Naive B cell (primary cell): ENCODE measurements around the gene ANXA11. TPM values are rescaled to one million over a fixed set of nuclear protein-coding genes. Genes with fewer than 3 reads are reported as not detected.

Experiments used
- ATAC-seq, 2 donors: fragments of 150-1000 bp; cut with Tn5 transposase; 2 replicates each; pipeline ENCODE4 v1.10.0; 2021; ENCODE audit warnings: low read depth in 2 of 2, mild to moderate bottlenecking in 2 of 2, moderate library complexity in 2 of 2
- DNase-seq: peaks from one replicate; pipeline ENCODE4 v3.0.0; 2022
- H3K27ac Mint-ChIP-seq, 6 donors: one replicate each; pipeline ENCODE4 v1.8.0; 2020 to 2022; ENCODE audit warnings: mild to moderate bottlenecking in 6 of 6, mixed read lengths in 6 of 6, moderate library complexity in 5 of 6, inconsistent platforms in 2 of 6
- H3K27me3 Mint-ChIP-seq, 3 donors: one replicate each; pipeline ENCODE4 v1.8.0; 2021 to 2022; ENCODE audit warnings: mixed read lengths in 3 of 3, mild to moderate bottlenecking in 1 of 3
- H3K36me3 Mint-ChIP-seq, 2 donors: one replicate each; pipeline ENCODE4 v1.8.0; 2020 to 2022; ENCODE audit warnings: mixed read lengths in 2 of 2, inconsistent platforms in 1 of 2, mild to moderate bottlenecking in 1 of 2
- H3K4me1 Mint-ChIP-seq, 3 donors: one replicate each; pipeline ENCODE4 v1.8.0; 2020 to 2022; ENCODE audit warnings: mixed read lengths in 3 of 3, inconsistent platforms in 1 of 3, mild to moderate bottlenecking in 1 of 3, moderate library complexity in 1 of 3
- H3K4me3 Mint-ChIP-seq, 8 donors: one replicate each; pipeline ENCODE4 v1.8.0; 2020 to 2022; ENCODE audit warnings: mild to moderate bottlenecking in 8 of 8, mixed read lengths in 8 of 8, moderate library complexity in 8 of 8, inconsistent platforms in 2 of 8
- H3K9me3 Mint-ChIP-seq, 7 donors: one replicate each; pipeline ENCODE4 v1.8.0; 2020 to 2022; ENCODE audit warnings: mixed read lengths in 7 of 7, mild to moderate bottlenecking in 5 of 7, inconsistent platforms in 2 of 7, moderate library complexity in 1 of 7
- polyA plus RNA-seq, 6 donors: library from polyadenylated mRNA; unstranded; fragments of 300-500 nt; fragmentation: Illumina TruSeq; gene quantifications; one replicate each; pipeline ENCODE4 v1.2.3, GENCODE V29; 2021; ENCODE audit warnings: low read depth in 6 of 6

Gene ANXA11
- polyA plus RNA-seq, 6 donors from 2014 or later, result 146 to 167 (median 157) TPM

- no peak overlapping the region for H3K4me3 Mint-ChIP-seq
- H3K4me1 Mint-ChIP-seq, result peaks cover 46 to 78% (median 66%) of the 10 kb centered on the region in 3 donors
- peak overlapping the region in 4 of 6 donors; percentile 2 to 72 (median 44) for H3K27ac Mint-ChIP-seq
- peaks cover 0 to 6% (median 0%) of the 10 kb centered on the region in 7 donors for H3K9me3 Mint-ChIP-seq
- no peak for DNase-seq
- ATAC-seq, result no peak
- H3K36me3 Mint-ChIP-seq, result peaks cover 8 to 13% of the 10 kb centered on the region in 2 donors
- H3K27me3 Mint-ChIP-seq, result no peaks in the 10 kb centered on the region
Observed at GRCh38 chr10:80194373-80195045, 10.8 kb downstream of the ANXA11 start.

DNA sequence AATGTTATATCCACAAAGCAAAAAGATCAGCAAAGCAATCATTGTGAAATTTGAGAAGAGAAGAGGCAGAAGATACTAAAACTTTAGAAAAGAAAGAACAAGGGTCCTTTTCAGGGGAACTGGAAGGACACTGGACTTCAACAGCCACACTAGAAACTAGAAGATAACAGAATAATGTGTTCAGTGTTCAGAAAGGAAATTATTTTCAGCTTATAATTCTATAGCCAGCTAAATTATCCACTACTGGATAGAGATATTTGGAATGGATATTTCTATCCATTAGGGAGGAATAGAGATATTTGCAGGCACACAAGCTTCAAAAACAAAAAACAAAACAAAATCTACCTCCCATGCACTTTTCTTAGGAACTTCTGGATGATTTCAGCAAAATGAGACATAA, 12.8 kb downstream of the ANXA11 start:
- ATAC-seq (no peak), DNase-seq (no peak)
- H3K4me3 Mint-ChIP-seq, result peak overlapping the region in 3 of 8 donors; percentile 59 to 70 (median 69)
- peak overlapping the region in 4 of 6 donors; percentile 66 to 89 (median 78) for H3K27ac Mint-ChIP-seq
- peaks cover 8 to 10% of the 10 kb centered on the region in 2 donors for H3K36me3 Mint-ChIP-seq
- H3K4me1 Mint-ChIP-seq, result peaks cover 55 to 78% (median 77%) of the 10 kb centered on the region in 3 donors
- H3K27me3 Mint-ChIP-seq, result no peaks in the 10 kb centered on the region
- H3K9me3 Mint-ChIP-seq, result peaks cover 0 to 6% (median 0%) of the 10 kb centered on the region in 7 donors

DNA sequence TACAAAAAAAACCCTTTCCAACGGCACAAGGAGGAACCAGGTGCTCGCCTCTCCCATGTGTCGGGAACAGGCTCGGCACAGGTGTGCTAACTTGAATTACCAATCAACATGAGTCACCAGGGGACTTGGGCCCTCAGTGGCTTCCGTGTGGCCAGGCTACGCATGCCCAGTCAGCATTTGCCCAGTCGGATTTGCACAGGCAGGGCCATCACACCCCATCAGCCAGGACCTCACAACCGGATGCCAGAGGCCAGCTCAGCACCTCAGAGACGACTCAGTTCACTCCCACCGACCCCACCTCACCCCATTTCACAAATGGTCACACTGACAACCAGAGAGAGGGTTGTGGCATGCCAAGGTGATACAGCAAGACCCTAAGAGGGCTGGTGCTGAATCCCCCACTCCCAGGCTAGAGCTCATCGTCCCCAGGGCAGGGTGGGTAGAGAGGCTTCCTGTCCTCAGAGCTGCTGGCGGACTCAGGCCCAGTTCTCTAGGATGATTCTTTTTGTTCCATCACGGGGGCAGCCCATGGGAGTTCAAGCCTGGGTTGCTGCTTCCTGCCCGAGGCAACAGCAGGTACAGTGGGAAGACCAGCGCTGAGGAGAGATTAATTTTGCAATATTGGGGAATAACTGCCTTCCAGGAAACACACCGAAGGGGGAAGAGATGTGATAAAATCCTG, 13.6 kb downstream of the ANXA11 start:
- H3K9me3 Mint-ChIP-seq, result peaks cover 0 to 7% (median 0%) of the 10 kb centered on the region in 7 donors
- H3K4me1 Mint-ChIP-seq, result peaks cover 54 to 78% (median 77%) of the 10 kb centered on the region in 3 donors
- no peaks in the 10 kb centered on the region for H3K27me3 Mint-ChIP-seq
- ATAC-seq, result no peak
- peak overlapping the region in 5 of 8 donors; percentile 7 to 70 (median 50) for H3K4me3 Mint-ChIP-seq
- no peak for DNase-seq
- H3K36me3 Mint-ChIP-seq, result peaks cover 8 to 10% of the 10 kb centered on the region in 2 donors
- peak overlapping the region in 5 of 6 donors; percentile 34 to 94 (median 86) for H3K27ac Mint-ChIP-seq

GRCh38 chr10:80188713-80189112, 16.6 kb downstream of the ANXA11 start:
- DNase-seq (no peak), ATAC-seq (no peak)
- peak overlapping the region in 5 of 8 donors; percentile 44 to 80 (median 71) for H3K4me3 Mint-ChIP-seq
- peak overlapping the region; percentile 85 to 100 (median 98) for H3K27ac Mint-ChIP-seq
- peaks cover 5 to 7% of the 10 kb centered on the region in 2 donors for H3K36me3 Mint-ChIP-seq
- H3K27me3 Mint-ChIP-seq, result no peaks in the 10 kb centered on the region
- peaks cover 0 to 7% (median 0%) of the 10 kb centered on the region in 7 donors for H3K9me3 Mint-ChIP-seq
- peaks cover 67 to 78% (median 75%) of the 10 kb centered on the region in 3 donors for H3K4me1 Mint-ChIP-seq

DNA sequence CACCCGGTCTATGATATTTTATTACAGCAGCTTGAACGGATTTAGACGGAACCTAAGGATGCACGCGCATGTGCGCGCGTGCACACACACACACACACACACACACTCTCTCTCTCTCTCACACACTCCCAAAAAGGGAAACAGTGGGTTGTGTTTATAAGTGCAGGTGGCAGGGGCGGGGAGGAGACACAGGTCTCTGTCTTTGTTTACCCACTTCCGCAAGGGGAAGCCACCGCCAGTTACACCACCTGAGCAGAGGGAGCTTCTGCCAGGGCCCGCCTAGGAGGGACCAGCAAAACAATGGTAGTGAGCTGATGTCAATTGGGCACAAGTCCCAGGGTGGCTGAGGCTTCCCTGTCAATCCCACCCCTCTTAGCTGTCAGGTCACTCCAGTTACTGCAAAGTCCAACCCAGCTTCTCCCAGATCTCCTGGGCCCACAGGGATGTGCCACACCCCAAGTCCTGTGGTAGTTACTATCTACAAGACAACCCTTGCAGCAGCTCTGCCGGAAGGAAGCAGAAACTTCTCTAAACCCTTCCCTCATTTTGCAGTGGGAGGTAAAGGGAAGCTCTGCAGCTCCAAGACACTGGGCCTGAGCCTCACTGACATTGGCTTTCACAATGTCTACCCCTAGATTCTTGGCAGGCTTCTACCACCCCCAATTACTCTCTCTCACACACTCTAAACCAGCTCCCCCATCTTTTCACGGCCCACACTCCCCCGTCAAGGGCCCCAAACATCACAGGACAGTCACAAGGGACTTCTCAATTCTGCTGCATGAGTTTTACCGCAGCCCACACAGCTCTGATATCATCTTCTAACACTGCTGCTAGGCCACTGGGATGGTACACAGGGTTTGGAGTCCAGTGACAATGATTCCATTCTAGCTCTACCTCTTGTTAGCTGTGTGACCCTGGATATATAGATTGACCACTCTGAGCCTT, 17.6 kb downstream of the ANXA11 start:
- Mint-ChIP-seq H3K9me3 (peaks cover 0 to 6% (median 0%) of the 10 kb centered on the region in 7 donors), H3K4me3 (peak overlapping the region; percentile 43 to 90 (median 79)), H3K4me1 (peaks cover 70 to 86% (median 73%) of the 10 kb centered on the region in 3 donors), H3K36me3 (peaks cover 5 to 7% of the 10 kb centered on the region in 2 donors), H3K27ac (peak overlapping the region; percentile 85 to 100 (median 98)), H3K27me3 (no peaks in the 10 kb centered on the region)
- DNase-seq, result peak; percentile 89
- ATAC-seq, result peak; percentile 92 to 94

DNA sequence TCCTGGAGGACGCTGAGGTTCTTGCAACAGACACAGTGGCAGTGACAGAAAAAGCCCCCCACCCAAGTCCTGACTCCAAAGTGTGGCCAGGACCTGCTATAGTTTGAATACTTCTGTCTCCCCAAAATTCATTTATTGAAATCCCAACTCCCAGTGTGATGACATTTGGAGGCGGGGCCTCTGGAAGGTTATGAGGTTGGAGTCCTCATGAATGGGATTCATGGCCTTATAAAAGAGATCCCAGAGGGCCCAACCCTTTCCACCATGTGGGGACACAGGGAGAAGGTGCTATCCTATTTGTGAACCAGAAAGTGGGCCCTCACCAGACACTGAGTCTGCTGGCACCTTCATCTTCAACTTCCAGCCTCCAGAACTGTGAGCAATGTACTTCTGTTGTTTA, 18.3 kb downstream of the ANXA11 start:
- DNase-seq (no peak), ATAC-seq (no peak)
- peaks cover 0 to 3% (median 0%) of the 10 kb centered on the region in 7 donors for H3K9me3 Mint-ChIP-seq
- peak overlapping the region; percentile 85 to 100 (median 98) for H3K27ac Mint-ChIP-seq
- no peaks in the 10 kb centered on the region for H3K27me3 Mint-ChIP-seq
- peaks cover under 1 to 7% of the 10 kb centered on the region in 2 donors for H3K36me3 Mint-ChIP-seq
- H3K4me1 Mint-ChIP-seq, result peaks cover 69 to 81% (median 69%) of the 10 kb centered on the region in 3 donors
- H3K4me3 Mint-ChIP-seq, result peak overlapping the region; percentile 43 to 90 (median 79)

DNA sequence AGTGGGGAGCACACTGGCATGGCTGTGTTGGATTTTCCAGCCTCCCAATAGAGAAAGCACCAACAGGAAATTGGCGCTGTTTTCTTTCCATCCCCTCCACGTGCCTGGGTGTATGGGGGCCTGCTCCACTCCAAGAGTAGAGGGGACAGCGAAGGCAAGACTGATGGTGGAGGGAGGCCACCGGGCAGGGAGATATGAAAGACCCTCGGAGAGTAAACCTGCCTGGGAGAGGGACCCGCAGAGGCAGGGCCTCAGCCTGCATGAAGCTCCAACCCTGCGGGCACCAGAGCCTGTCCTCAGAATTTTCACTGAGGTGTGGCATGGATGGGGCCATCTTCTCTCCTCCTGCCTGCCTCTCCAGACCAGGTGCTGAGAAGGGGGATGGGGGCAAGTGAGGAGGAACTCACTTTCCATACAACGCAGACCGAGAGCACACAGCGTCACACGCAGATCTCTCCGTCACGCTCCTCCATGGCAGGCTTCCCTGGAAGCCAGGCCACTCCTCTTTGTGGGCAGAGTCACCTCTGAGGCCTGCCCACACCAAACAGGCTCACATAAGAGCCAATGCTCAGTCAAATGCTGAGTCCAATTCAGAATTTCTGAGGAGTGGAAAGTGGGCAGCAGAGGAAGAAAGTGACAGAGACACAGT, 18.8 kb downstream of the ANXA11 start:
- ATAC-seq, result no peak
- Mint-ChIP-seq H3K4me1 (peaks cover 63 to 81% (median 69%) of the 10 kb centered on the region in 3 donors), H3K9me3 (peaks cover 0 to 3% (median 0%) of the 10 kb centered on the region in 7 donors), H3K36me3 (peaks cover 0 to 7% of the 10 kb centered on the region in 2 donors), H3K27me3 (no peaks in the 10 kb centered on the region), H3K27ac (peak overlapping the region; percentile 75 to 100 (median 95)), H3K4me3 (peak overlapping the region in 6 of 8 donors; percentile 20 to 90 (median 79))
- DNase-seq, result no peak

- Mint-ChIP-seq H3K4me3 (peak overlapping the region in 6 of 8 donors; percentile 4 to 79 (median 50)), H3K27me3 (no peaks in the 10 kb centered on the region), H3K36me3 (peaks cover 0 to 7% of the 10 kb centered on the region in 2 donors), H3K27ac (peak overlapping the region; percentile 57 to 99 (median 86)), H3K4me1 (peaks cover 60 to 79% (median 68%) of the 10 kb centered on the region in 3 donors), H3K9me3 (peaks cover 0 to 3% (median 0%) of the 10 kb centered on the region in 7 donors)
- ATAC-seq (no peak), DNase-seq (no peak)
Observed at GRCh38 chr10:80185578-80186299, 19.6 kb downstream of the ANXA11 start.

GRCh38 chr10:80184291-80184690, 21.0 kb downstream of the ANXA11 start:
- no peak overlapping the region for H3K4me3 Mint-ChIP-seq
- H3K27ac Mint-ChIP-seq, result peak overlapping the region in 3 of 6 donors; percentile 11 to 61 (median 58)

GRCh38 chr10:80183436-80183835, 21.9 kb downstream of the ANXA11 start:
- peak overlapping the region in 1 of 6 donors; percentile 88 for H3K27ac Mint-ChIP-seq
- no peak for DNase-seq
- ATAC-seq, result no peak
- H3K4me1 Mint-ChIP-seq, result peaks cover 61 to 78% (median 66%) of the 10 kb centered on the region in 3 donors
- no peak overlapping the region for H3K4me3 Mint-ChIP-seq
- peaks cover 0 to 3% (median 0%) of the 10 kb centered on the region in 7 donors for H3K9me3 Mint-ChIP-seq
- H3K27me3 Mint-ChIP-seq, result no peaks in the 10 kb centered on the region
- peaks cover 0 to 7% of the 10 kb centered on the region in 2 donors for H3K36me3 Mint-ChIP-seq

More at GRCh38 chr10:80184291-80184690, 21.0 kb downstream of the ANXA11 start:
- Mint-ChIP-seq H3K36me3 (peaks cover 0 to 7% of the 10 kb centered on the region in 2 donors), H3K27me3 (no peaks in the 10 kb centered on the region), H3K4me1 (peaks cover 61 to 78% (median 68%) of the 10 kb centered on the region in 3 donors), H3K9me3 (peaks cover 0 to 3% (median 0%) of the 10 kb centered on the region in 7 donors)
- ATAC-seq (no peak), DNase-seq (no peak)

DNA sequence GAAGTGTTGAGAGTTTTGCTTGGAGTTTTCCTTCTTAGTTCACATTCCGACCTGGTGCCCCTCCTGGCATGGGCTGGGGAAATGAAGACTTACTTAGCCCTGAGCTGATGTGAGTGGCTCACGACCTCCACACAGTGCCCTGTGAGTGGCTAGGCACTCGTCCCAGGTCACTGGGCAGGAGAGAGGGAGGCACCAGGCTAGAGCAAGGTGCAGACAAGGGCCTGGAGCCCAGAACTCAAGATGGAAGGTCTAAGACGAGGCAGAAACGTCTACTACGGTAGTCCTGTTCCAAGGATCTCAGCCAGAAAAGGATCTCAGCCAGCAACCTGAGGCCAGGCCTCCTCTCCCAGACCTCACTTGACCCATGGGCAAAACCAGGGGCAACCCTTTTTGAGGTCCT, 22.4 kb downstream of the ANXA11 start:
- H3K9me3 Mint-ChIP-seq, result peaks cover 0 to 3% (median 0%) of the 10 kb centered on the region in 7 donors
- H3K27me3 Mint-ChIP-seq, result no peaks in the 10 kb centered on the region
- peak overlapping the region in 1 of 8 donors; percentile 25 for H3K4me3 Mint-ChIP-seq
- peaks cover 0 to 7% of the 10 kb centered on the region in 2 donors for H3K36me3 Mint-ChIP-seq
- peak overlapping the region in 1 of 6 donors; percentile 88 for H3K27ac Mint-ChIP-seq
- no peak for ATAC-seq
- H3K4me1 Mint-ChIP-seq, result peaks cover 59 to 78% (median 68%) of the 10 kb centered on the region in 3 donors
- no peak for DNase-seq
